Upper lobe of left lung (tissue), 4 donors: ENCODE data around the gene PTCHD4.

ENCODE experiments used
- EP300 ChIP-seq, 4 donors: sonication (generic); formaldehyde crosslinking; IDR thresholded peaks; one replicate each; pipeline ENCODE4 v1.5.1; 2017; ENCODE audit warnings: antibody characterized with exemption in 4 of 4, control low read depth in 2 of 4
- POLR2A ChIP-seq, 4 donors: fragments of 450-650 bp; IDR thresholded peaks; one replicate each; pipeline ENCODE4 v1.5.1; 2016 to 2017; ENCODE audit warnings: antibody characterized with exemption in 4 of 4, mild to moderate bottlenecking in 2 of 4
- TF ChIP-seq, protein P1 (sequence below), 6 experiments: fragments of 450-650 bp in 4 of 6; fragments of 200-600 bp in 2 of 6; sonication (generic) in 2 of 6; IDR thresholded peaks; one replicate each; pipeline ENCODE4 v1.5.1; 2016 to 2019; ENCODE audit warnings: antibody characterized with exemption in 6 of 6

DNA sequence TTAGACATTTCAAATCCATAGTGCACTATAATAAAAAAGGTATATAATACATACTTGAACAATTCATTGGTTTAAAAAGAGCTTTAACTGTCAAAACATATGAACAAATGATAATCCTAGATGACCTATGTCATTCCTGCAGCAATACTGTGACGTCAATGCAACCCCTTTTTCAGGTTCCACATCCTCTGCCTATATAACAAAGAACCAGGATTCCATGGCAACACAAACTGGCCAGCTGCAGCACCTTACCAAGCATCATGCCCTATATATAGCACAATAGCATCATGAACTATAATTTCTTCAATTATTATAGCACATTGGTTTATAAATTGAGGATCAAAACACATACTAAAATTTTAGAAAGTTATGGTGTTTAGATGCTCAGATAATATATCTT, 578 bp upstream of the PTCHD4 start:
- TF ChIP-seq, protein P1, sequence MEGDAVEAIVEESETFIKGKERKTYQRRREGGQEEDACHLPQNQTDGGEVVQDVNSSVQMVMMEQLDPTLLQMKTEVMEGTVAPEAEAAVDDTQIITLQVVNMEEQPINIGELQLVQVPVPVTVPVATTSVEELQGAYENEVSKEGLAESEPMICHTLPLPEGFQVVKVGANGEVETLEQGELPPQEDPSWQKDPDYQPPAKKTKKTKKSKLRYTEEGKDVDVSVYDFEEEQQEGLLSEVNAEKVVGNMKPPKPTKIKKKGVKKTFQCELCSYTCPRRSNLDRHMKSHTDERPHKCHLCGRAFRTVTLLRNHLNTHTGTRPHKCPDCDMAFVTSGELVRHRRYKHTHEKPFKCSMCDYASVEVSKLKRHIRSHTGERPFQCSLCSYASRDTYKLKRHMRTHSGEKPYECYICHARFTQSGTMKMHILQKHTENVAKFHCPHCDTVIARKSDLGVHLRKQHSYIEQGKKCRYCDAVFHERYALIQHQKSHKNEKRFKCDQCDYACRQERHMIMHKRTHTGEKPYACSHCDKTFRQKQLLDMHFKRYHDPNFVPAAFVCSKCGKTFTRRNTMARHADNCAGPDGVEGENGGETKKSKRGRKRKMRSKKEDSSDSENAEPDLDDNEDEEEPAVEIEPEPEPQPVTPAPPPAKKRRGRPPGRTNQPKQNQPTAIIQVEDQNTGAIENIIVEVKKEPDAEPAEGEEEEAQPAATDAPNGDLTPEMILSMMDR (IDR thresholded peaks at IDR 0.05) = no peak
- no peak for TF ChIP-seq EP300 (IDR thresholded peaks at IDR 0.05)
- no peak for TF ChIP-seq POLR2A (IDR thresholded peaks at IDR 0.05)
